ENCODE data around the gene PPM1B. TPM values are rescaled to one million over a fixed set of nuclear protein-coding genes. Genes with fewer than 3 reads are reported as not detected.
"Not testable (repeated sequence)": the region's sequence is repeated elsewhere in the genome, so short reads cannot be mapped to it uniquely, and the experiment has no call there.

Gene PPM1B
- total RNA-seq, 4 donors from 2014 or later: 43.7 to 79.2 (median 57.3) TPM

DNA sequence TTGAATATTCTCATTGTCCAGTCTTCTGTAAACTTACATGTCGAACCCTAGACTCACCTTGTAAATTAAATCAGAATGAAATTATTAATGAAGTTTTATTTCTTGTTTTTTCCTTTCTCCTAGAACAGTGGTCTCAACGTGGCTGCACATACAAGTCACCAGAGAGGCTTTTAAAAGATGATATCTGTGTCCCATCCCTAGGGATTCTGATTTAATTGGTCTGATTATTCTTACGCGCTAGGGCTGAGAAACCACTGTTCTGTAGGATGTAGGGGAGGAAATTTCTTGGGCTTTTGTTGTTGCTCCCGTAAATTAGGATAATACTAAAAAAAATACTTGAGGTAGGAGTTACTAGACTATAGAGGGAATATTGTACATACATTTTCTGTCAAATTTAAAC, 32.1 kb downstream of the PPM1B start:
- DNase-seq: no peak
- no peak for TF ChIP-seq POLR2A (IDR thresholded peaks at IDR 0.05)
- TF ChIP-seq, protein P1, sequence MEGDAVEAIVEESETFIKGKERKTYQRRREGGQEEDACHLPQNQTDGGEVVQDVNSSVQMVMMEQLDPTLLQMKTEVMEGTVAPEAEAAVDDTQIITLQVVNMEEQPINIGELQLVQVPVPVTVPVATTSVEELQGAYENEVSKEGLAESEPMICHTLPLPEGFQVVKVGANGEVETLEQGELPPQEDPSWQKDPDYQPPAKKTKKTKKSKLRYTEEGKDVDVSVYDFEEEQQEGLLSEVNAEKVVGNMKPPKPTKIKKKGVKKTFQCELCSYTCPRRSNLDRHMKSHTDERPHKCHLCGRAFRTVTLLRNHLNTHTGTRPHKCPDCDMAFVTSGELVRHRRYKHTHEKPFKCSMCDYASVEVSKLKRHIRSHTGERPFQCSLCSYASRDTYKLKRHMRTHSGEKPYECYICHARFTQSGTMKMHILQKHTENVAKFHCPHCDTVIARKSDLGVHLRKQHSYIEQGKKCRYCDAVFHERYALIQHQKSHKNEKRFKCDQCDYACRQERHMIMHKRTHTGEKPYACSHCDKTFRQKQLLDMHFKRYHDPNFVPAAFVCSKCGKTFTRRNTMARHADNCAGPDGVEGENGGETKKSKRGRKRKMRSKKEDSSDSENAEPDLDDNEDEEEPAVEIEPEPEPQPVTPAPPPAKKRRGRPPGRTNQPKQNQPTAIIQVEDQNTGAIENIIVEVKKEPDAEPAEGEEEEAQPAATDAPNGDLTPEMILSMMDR (IDR thresholded peaks at IDR 0.05): no peak
- Histone ChIP-seq H3K27me3 (no peaks in the 10 kb centered on the region), H3K4me1 (no peaks in the 10 kb centered on the region), H3K36me3 (no peaks in the 10 kb centered on the region), H3K4me3 (no peak overlapping the region), H3K9me3 (no peaks in the 10 kb centered on the region), H3K27ac (no peak overlapping the region)

DNA sequence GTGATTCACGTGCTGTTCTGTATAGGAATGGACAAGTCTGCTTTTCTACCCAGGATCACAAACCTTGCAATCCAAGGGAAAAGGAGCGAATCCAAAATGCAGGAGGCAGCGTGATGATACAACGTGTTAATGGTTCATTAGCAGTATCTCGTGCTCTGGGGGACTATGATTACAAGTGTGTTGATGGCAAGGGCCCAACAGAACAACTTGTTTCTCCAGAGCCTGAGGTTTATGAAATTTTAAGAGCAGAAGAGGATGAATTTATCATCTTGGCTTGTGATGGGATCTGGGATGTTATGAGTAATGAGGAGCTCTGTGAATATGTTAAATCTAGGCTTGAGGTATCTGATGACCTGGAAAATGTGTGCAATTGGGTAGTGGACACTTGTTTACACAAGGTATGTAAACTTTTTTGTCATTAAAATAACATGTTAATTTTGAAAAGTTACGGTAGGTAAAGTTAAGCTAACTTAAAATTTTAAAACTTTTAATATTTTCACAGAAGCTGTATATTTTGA, 33.0 kb downstream of the PPM1B start:
- H3K9me3 ChIP-seq: no peaks in the 10 kb centered on the region
- no peaks in the 10 kb centered on the region for H3K4me1 ChIP-seq
- no peaks in the 10 kb centered on the region for H3K36me3 ChIP-seq
- no peak overlapping the region for H3K27ac ChIP-seq
- TF ChIP-seq, protein P1 (IDR thresholded peaks at IDR 0.05): no peak
- TF ChIP-seq POLR2A (IDR thresholded peaks at IDR 0.05): no peak
- no peak overlapping the region for H3K4me3 ChIP-seq
- H3K27me3 ChIP-seq: no peaks in the 10 kb centered on the region
- no peak for DNase-seq

DNA sequence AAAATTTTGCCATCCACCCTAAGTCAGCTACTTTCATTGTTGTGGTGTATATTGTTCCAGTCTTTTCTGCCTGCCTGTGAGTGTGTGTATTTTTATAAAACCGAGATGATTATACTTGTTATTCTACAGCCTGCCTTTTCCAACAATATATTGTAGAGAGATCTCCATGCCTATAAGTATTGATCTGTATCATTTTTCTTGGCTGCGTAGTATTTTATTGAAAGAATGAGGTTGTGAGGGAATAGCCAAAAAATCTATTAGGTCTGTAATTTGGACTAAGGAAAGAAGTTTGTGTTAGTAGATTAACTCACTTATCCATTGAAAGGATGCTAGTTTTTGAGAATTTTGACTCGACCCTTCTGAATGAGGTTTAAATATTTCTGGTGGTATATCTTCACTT, 34.9 kb downstream of the PPM1B start:
- Histone ChIP-seq H3K27ac (no peak overlapping the region), H3K36me3 (no peaks in the 10 kb centered on the region), H3K4me3 (no peak overlapping the region), H3K4me1 (no peaks in the 10 kb centered on the region), H3K9me3 (no peaks in the 10 kb centered on the region), H3K27me3 (no peaks in the 10 kb centered on the region)
- DNase-seq: no peak
- TF ChIP-seq, protein P1 (IDR thresholded peaks at IDR 0.05): no peak
- no peak for TF ChIP-seq POLR2A (IDR thresholded peaks at IDR 0.05)

DNA sequence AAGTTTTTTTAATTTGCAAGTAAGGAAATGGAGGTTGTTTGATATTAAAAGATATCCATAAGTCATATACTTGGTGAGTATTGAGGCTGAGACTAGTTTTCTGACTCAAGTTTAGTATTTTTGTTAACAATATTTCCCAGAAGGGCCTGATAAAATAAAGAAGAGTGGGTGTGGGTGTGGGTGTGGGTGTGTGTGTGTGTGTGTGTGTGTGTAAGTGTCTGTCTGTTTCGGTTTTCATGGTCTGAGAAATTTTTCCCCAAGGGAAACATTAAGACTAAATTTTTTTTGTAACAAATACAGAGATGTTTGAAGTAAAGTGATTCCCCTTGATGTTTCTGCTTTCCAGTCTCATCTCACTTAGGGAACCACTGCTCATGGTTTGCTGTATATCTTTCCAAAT, 36.5 kb downstream of the PPM1B start:
- TF ChIP-seq, protein P1 (IDR thresholded peaks at IDR 0.05): no peak
- TF ChIP-seq POLR2A (IDR thresholded peaks at IDR 0.05): no peak

DNA sequence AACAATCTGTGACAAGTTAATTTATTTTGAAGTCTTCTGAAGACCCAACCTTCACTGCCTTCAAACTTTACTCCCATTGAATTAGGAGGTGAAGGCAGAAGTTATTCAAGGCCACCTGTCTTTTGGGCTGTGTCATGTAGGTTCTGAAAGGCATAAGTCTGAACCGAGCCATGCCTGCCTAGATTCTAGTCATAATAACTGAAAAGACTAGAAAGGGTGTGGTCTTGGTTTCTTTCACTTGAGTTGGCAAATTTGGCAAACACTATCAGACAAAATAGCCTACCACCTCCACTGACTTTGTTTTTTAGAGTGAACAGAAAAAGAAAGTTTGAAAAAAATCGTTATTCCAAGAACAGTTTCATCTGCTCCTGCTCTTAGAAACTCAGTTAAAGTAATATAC, 38.4 kb downstream of the PPM1B start:
- no peak overlapping the region for H3K27ac ChIP-seq
- no peak overlapping the region for H3K4me3 ChIP-seq
- H3K4me1 ChIP-seq: no peaks in the 10 kb centered on the region
- TF ChIP-seq POLR2A (IDR thresholded peaks at IDR 0.05): no peak
- TF ChIP-seq, protein P1 (IDR thresholded peaks at IDR 0.05): no peak
- H3K27me3 ChIP-seq: no peaks in the 10 kb centered on the region
- DNase-seq: no peak
- H3K9me3 ChIP-seq: no peaks in the 10 kb centered on the region
- H3K36me3 ChIP-seq: peaks cover 0 to 22% (median 0%) of the 10 kb centered on the region in 3 donors

More for the DNA sequence above, 36.5 kb downstream of the PPM1B start:
- Histone ChIP-seq H3K27me3 (no peaks in the 10 kb centered on the region), H3K36me3 (peaks cover 0 to 11% (median 0%) of the 10 kb centered on the region in 3 donors), H3K4me1 (no peaks in the 10 kb centered on the region), H3K27ac (no peak overlapping the region), H3K4me3 (no peak overlapping the region), H3K9me3 (no peaks in the 10 kb centered on the region)
- no peak for DNase-seq

DNA sequence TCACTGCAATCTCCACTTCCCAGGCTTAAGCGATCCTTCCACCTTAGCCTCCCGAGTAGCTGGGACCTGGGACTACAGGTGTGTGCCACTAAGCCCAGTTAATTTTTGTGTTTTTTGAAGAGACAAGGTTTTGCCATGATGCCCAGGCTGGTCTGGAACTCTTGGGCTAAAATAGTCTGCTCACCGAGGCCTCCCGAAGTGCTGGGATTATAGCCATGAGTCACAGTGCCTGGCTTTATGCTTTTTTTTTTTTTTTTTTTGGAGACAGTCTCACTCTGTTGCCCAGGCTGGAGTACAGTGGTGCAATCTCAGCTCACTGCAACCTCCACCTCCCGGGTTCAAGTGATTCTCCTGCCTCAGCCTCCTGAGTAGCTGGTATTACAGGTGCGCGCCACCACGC, 39.0 kb downstream of the PPM1B start:
- peaks cover 0 to 22% (median 0%) of the 10 kb centered on the region in 3 donors for H3K36me3 ChIP-seq
- not testable (repeated sequence) for H3K9me3 ChIP-seq, DNase-seq, H3K4me1 ChIP-seq, H3K4me3 ChIP-seq, H3K27ac ChIP-seq, H3K27me3 ChIP-seq
